CD4-positive, CD25-positive, alpha-beta regulatory T cell (primary cell): ENCODE measurements around the gene LAIR2. TPM values are rescaled to one million over a fixed set of nuclear protein-coding genes. Genes with fewer than 3 reads are reported as not detected.
A peak's percentile ranks its signal among the peaks of the same experiment; 100 is the strongest.

Experiments
- ATAC-seq, 2 donors: fragments of 150-1000 bp; cut with Tn5 transposase; one replicate each; pipeline ENCODE4 v1.10.0; 2021; ENCODE audit warnings: low read depth in 2 of 2, moderate number of reproducible peaks in 2 of 2, moderate library complexity in 1 of 2
- DNase-seq, 3 donors: peaks; one replicate each; pipeline versions ENCODE4 v3.0.0 to v3.0.0-alpha.2; 2012 to 2022; ENCODE audit warnings: mixed read lengths in 1 of 3
- H3K27ac ChIP-seq: one replicate; pipeline ENCODE4 v1.7.0; 2013; ENCODE audit warnings: mild to moderate bottlenecking, low read length; ENCODE audit not compliant: insufficient read depth, poor library complexity, severe bottlenecking
- H3K27me3 ChIP-seq: one replicate; pipeline ENCODE4 v1.7.0; 2013; ENCODE audit warnings: low read length; ENCODE audit not compliant: control insufficient read depth, insufficient read depth
- H3K36me3 ChIP-seq: one replicate; pipeline ENCODE4 v1.7.0; 2013; ENCODE audit warnings: mild to moderate bottlenecking, low read length, moderate library complexity; ENCODE audit not compliant: control insufficient read depth, insufficient read depth
- H3K4me1 ChIP-seq: 2 replicates; pipeline ENCODE4 v1.7.0; 2013; ENCODE audit warnings: mild to moderate bottlenecking, low read length; ENCODE audit not compliant: insufficient read depth, control insufficient read depth, poor library complexity, severe bottlenecking
- H3K4me3 ChIP-seq: one replicate; pipeline ENCODE4 v1.7.0; 2013; ENCODE audit warnings: low read depth, mild to moderate bottlenecking, low read length, moderate library complexity
- H3K9me3 ChIP-seq, 2 experiments: 1 replicate in 1 of 2; 2 replicates in 1 of 2; pipeline ENCODE4 v1.7.0; 2013; ENCODE audit warnings: low read length in 2 of 2, mild to moderate bottlenecking in 1 of 2, moderate library complexity in 1 of 2; ENCODE audit not compliant: control insufficient read depth in 2 of 2
- H3K27ac Mint-ChIP-seq, 3 donors: one replicate each; pipeline ENCODE4 v1.8.0; 2020 to 2022; ENCODE audit warnings: mild to moderate bottlenecking in 3 of 3, mixed read lengths in 3 of 3, moderate library complexity in 2 of 3
- H3K27me3 Mint-ChIP-seq: one replicate; pipeline ENCODE4 v1.8.0; 2022; ENCODE audit warnings: mild to moderate bottlenecking, mixed read lengths
- H3K36me3 Mint-ChIP-seq: one replicate; pipeline ENCODE4 v1.8.0; 2020; ENCODE audit warnings: mixed read lengths
- H3K4me1 Mint-ChIP-seq, 4 donors: one replicate each; pipeline ENCODE4 v1.8.0; 2020 to 2022; ENCODE audit warnings: mixed read lengths in 4 of 4, mild to moderate bottlenecking in 1 of 4
- H3K4me3 Mint-ChIP-seq, 4 donors: one replicate each; pipeline ENCODE4 v1.8.0; 2020 to 2022; ENCODE audit warnings: mild to moderate bottlenecking in 4 of 4, mixed read lengths in 4 of 4, moderate library complexity in 3 of 4
- H3K9me3 Mint-ChIP-seq, 7 donors: one replicate each; pipeline ENCODE4 v1.8.0; 2020 to 2022; ENCODE audit warnings: mixed read lengths in 7 of 7, mild to moderate bottlenecking in 3 of 7, moderate library complexity in 2 of 7
- polyA plus RNA-seq, 4 donors: library from polyadenylated mRNA; unstranded; fragments of 300-500 nt; fragmentation: Illumina TruSeq; gene quantifications; one replicate each; pipeline ENCODE4 v1.2.3, GENCODE V29; 2021
- total RNA-seq: library from RNA; stranded (reverse); gene quantifications from one replicate; pipeline ENCODE4 v1.2.3, GENCODE V29; 2022

Gene LAIR2
- total and polyA plus RNA-seq, 5 donors from 2014 or later, result 62.2 to 365 (median 145) TPM

DNA sequence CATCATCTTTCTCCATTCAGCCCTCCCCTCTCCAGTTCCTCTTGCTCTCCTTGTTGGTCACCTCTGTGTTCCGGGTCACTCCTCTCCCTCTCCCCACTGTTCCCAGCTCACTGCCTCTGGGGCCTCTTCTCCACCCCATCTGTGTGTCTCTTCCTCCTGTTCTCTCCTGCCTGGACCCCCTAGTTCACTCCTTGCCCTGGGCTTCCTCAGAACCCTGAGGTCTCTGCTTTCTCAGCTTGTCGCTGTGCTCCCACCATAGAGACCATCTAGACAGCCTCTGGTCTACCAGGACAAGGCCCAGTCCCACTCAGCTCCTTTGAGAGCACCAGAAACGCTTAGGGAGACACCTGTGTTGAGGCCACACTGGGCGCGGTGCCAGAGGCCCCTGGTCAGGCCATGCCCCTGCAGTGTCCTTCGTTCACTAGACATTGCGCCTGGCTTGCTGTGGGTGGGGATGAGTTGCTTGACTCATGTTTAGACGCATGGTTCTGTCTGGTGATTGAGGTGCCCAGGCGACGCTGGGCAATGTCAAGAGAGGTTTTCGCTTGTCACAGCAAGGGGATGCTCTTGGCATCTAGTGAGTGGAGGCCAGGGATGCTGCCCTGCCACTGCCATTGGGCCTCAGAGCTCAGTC is 43.9 kb upstream of the LAIR2 start:
- Mint-ChIP-seq H3K9me3 (peaks cover 0 to 1% (median 0%) of the 10 kb centered on the region in 7 donors), H3K27me3 (peaks cover 3% of the 10 kb centered on the region), H3K4me1 (peaks cover 0 to 37% (median 18%) of the 10 kb centered on the region in 4 donors), H3K27ac (no peak overlapping the region), H3K36me3 (peaks cover 24% of the 10 kb centered on the region), H3K4me3 (peak overlapping the region; percentile 39 to 80 (median 62))
- Histone ChIP-seq H3K36me3 (peaks cover 72% of the 10 kb centered on the region), H3K27me3 (no peaks in the 10 kb centered on the region), H3K4me1 (peaks cover 19% of the 10 kb centered on the region), H3K4me3 (no peak overlapping the region), H3K9me3 (no peaks in the 10 kb centered on the region), H3K27ac (no peak overlapping the region)
- ATAC-seq (no peak), DNase-seq (no peak)

DNA sequence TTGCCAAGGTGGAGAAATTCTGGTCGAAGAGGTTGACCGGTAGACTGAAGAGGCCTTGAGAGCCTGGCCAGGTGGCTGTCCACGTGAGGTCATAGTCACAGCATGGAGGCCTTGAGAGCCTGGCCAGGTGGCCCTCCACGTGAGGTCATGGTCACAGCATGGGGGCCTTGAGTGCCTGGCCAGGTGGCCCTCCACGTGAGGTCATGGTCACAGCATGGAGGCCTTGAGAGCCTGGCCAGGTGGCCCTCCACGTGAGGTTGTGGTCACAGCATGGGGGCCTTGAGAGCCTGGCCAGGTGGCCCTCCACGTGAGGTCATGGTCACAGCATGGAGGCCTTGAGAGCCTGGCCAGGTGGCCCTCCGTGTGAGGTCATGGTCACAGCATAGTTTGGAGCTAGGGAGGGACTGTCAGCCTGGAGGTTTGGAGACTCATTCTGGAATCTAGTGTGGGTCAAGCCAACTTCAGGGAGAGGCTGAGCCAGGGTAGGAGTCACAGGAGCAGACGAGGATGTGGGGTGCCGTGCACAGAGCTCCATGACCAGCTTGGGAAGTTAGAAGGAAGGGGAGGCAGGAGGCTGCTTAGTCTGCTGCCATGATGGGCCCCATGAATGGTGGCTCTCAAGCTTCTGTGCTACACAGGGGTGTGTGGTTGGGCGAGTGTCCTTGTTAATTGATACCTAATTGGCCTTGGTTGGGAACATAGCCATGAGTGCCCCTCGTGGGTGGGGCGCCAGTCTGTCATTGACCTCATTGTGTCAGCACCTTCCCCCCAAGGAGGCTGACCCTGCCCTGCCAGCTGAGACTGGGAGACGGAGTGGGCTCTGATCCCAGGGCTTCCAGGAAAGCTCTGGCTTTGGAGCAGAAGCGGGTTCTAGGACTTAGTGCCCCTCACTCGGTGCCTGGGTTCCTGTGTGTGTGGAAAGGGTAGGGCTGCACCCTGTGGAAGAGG is 43.1 kb upstream of the LAIR2 start:
- Histone ChIP-seq H3K36me3 (peaks cover 64% of the 10 kb centered on the region), H3K9me3 (no peaks in the 10 kb centered on the region), H3K27ac (no peak overlapping the region), H3K4me1 (peaks cover 27% of the 10 kb centered on the region), H3K27me3 (no peaks in the 10 kb centered on the region), H3K4me3 (no peak overlapping the region)
- peaks cover 0 to 1% (median 0%) of the 10 kb centered on the region in 7 donors for H3K9me3 Mint-ChIP-seq
- DNase-seq, result no peak
- peaks cover 0 to 44% (median 21%) of the 10 kb centered on the region in 4 donors for H3K4me1 Mint-ChIP-seq
- H3K27me3 Mint-ChIP-seq, result peaks cover 9% of the 10 kb centered on the region
- H3K27ac Mint-ChIP-seq, result peak overlapping the region in 2 of 3 donors; percentile 36 to 83
- H3K36me3 Mint-ChIP-seq, result peaks cover 21% of the 10 kb centered on the region
- peak overlapping the region in 3 of 4 donors; percentile 55 to 80 (median 79) for H3K4me3 Mint-ChIP-seq
- ATAC-seq, result no peak

DNA sequence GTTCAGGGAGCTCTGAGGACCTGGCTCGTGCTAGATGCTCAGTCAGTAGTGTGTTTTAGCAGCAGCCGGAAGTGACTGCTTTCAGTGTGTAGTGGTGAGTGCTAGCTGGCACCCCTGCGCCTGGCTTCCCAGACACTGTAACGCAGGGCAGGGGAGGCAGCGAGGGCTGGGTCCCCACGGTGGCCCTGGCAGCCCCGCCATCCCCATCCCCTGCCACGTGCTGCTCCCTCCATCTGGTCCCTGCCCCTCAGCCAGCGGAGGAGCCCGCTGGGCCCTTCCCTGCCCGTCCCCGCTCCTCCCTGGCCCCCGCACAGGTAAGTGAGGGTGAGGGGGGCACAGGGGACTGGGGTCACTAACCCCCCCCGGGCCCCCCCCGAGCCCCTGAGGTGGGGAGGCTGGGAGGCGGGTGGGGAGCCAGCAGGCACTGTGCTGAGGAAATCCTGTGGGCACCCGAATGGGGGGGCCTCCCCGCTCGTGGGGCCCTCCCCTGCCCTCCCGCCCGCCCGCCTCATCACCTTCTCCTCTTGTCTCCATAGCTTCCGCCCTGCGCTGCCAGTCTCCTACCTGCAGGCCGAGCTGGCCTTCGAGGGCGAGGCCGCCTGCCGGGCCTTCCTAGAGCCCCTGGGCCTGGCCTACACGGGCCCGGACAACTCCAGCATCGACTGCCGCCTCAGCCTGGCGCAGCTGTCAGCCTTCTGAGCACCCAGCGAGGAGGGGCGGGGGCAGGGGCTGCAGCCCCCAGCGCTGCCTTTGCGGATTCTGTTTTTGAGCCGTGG is 42.2 kb upstream of the LAIR2 start:
- DNase-seq (no peak), ATAC-seq (no peak)
- Histone ChIP-seq H3K36me3 (peaks cover 55% of the 10 kb centered on the region), H3K9me3 (no peaks in the 10 kb centered on the region), H3K4me3 (no peak overlapping the region), H3K4me1 (peaks cover 32% of the 10 kb centered on the region), H3K27ac (no peak overlapping the region), H3K27me3 (no peaks in the 10 kb centered on the region)
- peaks cover 21% of the 10 kb centered on the region for H3K36me3 Mint-ChIP-seq
- no peak overlapping the region for H3K27ac Mint-ChIP-seq
- H3K27me3 Mint-ChIP-seq, result peaks cover 9% of the 10 kb centered on the region
- peak overlapping the region in 1 of 4 donors; percentile 55 for H3K4me3 Mint-ChIP-seq
- H3K9me3 Mint-ChIP-seq, result peaks cover 0 to under 1% (median 0%) of the 10 kb centered on the region in 7 donors
- H3K4me1 Mint-ChIP-seq, result peaks cover 0 to 46% (median 21%) of the 10 kb centered on the region in 4 donors

DNA sequence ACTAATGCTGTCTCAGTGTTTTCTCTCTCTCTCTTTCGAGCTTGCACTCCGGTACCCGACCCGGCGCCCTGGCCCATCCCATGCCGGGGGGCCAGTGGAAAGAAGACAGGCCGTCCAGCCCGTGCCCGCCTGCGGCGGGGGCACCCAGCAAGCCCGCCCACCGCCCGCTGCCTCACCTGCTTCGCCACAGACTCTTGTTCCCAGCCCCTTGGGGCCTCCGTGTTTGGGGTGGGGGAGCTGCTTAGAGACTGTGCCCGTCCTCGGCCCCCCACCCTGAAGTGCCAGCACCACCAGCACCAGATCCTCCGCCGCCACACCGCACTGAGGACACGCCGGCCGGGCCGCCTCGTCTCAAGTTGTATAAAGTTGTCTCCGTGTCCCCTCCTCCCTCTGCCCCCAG is 41.4 kb upstream of the LAIR2 start:
- ATAC-seq (no peak), DNase-seq (no peak)
- Histone ChIP-seq H3K27ac (no peak overlapping the region), H3K36me3 (peaks cover 47% of the 10 kb centered on the region), H3K4me3 (no peak overlapping the region), H3K4me1 (peaks cover 32% of the 10 kb centered on the region), H3K27me3 (no peaks in the 10 kb centered on the region), H3K9me3 (no peaks in the 10 kb centered on the region)
- H3K27ac Mint-ChIP-seq, result no peak overlapping the region
- H3K27me3 Mint-ChIP-seq, result peaks cover 13% of the 10 kb centered on the region
- H3K9me3 Mint-ChIP-seq, result no peaks in the 10 kb centered on the region
- H3K4me3 Mint-ChIP-seq, result peak overlapping the region in 3 of 4 donors; percentile 10 to 69 (median 26)
- H3K36me3 Mint-ChIP-seq, result peaks cover 21% of the 10 kb centered on the region
- H3K4me1 Mint-ChIP-seq, result peaks cover 0 to 46% (median 21%) of the 10 kb centered on the region in 4 donors

DNA sequence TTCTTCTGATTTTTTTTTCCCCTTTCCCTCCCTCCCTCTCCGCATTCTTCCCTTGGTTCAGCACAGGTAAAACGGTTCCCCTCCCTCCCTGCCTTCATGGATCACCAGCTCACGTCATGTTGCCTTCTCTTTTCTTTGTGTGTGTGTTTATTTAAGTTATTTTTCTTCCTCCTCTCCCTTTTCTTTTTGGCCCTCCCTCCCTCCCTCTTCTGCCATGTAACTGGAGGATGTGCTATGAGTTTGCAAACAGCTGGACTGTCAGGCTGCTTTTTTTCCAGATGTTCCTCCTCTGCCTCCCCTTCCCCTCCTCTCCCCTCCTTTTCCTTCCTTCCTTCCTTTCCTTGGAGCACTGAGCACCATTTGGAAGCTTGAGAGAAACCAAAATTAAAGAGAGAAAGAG is 41.0 kb upstream of the LAIR2 start:
- Histone ChIP-seq H3K27ac (no peak overlapping the region), H3K27me3 (no peaks in the 10 kb centered on the region), H3K9me3 (no peaks in the 10 kb centered on the region), H3K4me1 (peaks cover 32% of the 10 kb centered on the region), H3K36me3 (peaks cover 43% of the 10 kb centered on the region), H3K4me3 (no peak overlapping the region)
- Mint-ChIP-seq H3K9me3 (no peaks in the 10 kb centered on the region), H3K27me3 (peaks cover 17% of the 10 kb centered on the region), H3K36me3 (peaks cover 21% of the 10 kb centered on the region), H3K4me1 (peaks cover 0 to 46% (median 23%) of the 10 kb centered on the region in 4 donors), H3K4me3 (peak overlapping the region; percentile 41 to 79 (median 72)), H3K27ac (no peak overlapping the region)
- ATAC-seq (no peak), DNase-seq (no peak)

DNA sequence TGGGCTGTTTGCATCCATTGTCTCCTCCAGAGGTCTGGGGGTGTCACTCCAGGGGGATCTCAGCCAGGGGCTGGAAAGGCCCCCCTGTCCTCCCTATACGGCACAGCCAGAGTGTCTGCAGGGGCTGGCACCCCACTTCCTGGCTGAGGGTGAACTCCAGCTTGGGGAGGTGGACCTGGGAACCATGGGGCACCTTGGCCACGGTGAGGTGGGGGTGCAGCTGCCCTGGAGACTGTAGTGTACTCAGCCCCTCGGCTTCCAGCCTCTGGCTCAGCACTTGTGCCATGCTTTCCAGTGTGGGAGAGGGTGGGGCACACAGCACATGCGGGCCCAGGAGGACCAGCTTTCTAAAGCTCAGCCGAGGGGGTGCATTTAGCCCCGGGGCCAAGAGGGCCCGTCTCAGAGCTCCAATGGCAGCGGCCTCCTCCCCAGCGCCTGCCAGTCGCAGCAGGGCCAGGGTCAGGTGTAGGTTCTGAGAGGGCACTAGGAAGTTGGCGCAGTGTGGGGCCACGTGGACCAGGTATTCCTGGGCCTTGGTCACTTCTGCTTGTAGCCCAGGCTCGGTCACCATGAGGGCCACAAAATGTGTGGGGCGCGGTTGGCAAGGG is 40.5 kb upstream of the LAIR2 start:
- Histone ChIP-seq H3K27ac (peak overlapping the region; percentile 85), H3K9me3 (no peaks in the 10 kb centered on the region), H3K27me3 (no peaks in the 10 kb centered on the region), H3K4me3 (no peak overlapping the region), H3K36me3 (peaks cover 38% of the 10 kb centered on the region), H3K4me1 (peaks cover 32% of the 10 kb centered on the region)
- Mint-ChIP-seq H3K9me3 (no peaks in the 10 kb centered on the region), H3K27me3 (peaks cover 17% of the 10 kb centered on the region), H3K4me3 (peak overlapping the region; percentile 41 to 79 (median 72)), H3K27ac (peak overlapping the region in 1 of 3 donors; percentile 73), H3K4me1 (peaks cover 0 to 46% (median 23%) of the 10 kb centered on the region in 4 donors), H3K36me3 (peaks cover 21% of the 10 kb centered on the region)
- DNase-seq (no peak), ATAC-seq (no peak)
